ENCODE results near the gene LAMC3. TPM values are rescaled to one million over a fixed set of nuclear protein-coding genes. Genes with fewer than 3 reads are reported as not detected.

The LAMC3 gene
- total RNA-seq, 1 experiment from 2014 or later, result 1.8 TPM

DNA sequence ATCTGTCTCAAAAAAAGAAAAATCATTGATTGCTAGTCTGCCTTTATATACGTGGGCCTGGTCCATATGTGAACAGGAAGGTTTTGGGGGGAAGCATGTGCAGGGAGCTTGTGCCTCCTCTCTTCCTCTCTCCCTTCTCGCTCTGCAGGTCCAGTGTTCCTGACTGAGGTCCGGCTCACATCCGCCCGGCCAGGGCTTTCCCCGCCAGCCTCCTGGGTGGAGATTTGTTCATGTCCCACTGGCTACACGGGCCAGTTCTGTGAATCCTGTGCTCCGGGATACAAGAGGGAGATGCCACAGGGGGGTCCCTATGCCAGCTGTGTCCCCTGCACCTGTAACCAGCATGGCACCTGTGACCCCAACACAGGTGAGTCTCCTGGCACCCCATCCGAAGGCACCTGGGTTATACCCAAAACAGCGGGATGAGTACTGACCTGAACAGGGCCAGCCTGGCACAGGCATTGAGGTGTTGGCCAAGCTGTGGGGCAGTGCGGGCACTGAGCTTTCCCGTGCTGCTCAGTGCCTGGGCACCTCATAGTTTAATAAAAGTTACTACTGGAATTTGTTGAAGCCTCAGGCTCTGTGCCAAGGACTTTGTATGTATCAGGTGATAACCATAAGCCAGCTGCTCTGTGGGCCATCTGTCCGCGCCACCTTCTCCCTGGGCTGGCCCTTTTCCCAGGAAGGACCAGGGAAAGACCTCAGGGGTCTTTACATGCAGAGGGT is 48.0 kb downstream of the LAMC3 start:
- in situ Hi-C loops (cut with HindIII; ENCODE audit: low sequenced_read_pairs), result no loop called here
- DNase-seq (ENCODE audit: low spot score), result no peak

DNA sequence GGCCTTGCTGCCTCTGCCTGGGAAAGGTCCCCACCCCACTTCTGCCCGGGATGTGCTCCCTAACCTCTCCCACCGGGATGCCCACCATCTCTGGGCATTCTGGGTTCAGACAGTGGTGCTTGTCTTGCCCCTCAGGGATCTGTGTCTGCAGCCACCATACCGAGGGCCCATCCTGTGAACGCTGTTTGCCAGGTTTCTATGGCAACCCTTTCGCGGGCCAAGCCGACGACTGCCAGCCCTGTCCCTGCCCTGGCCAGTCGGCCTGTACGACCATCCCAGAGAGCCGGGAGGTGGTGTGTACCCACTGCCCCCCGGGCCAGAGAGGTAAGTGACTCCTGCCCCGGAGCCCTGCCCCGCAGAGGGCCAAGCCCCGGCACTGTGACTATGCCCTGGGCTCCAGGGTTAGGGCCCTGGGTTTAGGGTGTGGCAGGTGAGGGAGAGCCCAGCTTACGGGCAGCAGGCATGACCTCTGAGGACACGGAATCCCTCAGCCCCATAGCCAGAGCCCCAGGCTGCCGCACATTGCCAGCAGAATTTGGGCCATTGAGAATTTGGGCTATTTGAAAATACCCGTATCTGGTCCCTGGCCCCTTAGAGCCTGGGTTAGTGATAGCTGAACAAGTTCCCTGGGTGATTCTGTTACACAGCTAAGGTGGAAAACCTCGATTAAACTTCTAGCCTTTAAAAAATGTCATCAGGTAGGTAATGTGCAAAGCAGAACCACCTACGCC is 52.1 kb downstream of the LAMC3 start:
- no peak for DNase-seq (ENCODE audit: low spot score)
- in situ Hi-C loops (cut with HindIII; ENCODE audit: low sequenced_read_pairs), result no loop called here

DNA sequence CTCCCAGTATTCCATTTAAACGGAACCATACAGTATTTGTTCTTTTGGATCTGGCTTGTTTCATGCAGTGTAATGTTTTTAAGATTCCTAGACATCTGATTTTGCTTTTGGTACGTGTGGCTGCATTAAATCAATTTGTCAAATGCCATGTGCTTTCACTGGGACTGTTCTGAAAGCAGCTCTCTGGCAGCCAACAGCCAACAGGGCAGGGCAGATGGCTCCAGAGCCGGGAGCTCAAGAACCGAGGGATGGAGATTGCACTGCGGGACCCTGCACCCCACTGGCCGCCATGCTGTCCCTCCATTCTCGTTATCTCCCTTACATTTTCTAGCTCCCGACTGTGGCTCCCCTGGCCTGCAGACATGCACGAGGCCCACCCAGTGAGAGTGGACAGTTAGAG is 54.0 kb downstream of the LAMC3 start:
- in situ Hi-C loops (cut with HindIII; ENCODE audit: low sequenced_read_pairs), result no loop called here
- peak; percentile 72 for DNase-seq (ENCODE audit: low spot score)

DNA sequence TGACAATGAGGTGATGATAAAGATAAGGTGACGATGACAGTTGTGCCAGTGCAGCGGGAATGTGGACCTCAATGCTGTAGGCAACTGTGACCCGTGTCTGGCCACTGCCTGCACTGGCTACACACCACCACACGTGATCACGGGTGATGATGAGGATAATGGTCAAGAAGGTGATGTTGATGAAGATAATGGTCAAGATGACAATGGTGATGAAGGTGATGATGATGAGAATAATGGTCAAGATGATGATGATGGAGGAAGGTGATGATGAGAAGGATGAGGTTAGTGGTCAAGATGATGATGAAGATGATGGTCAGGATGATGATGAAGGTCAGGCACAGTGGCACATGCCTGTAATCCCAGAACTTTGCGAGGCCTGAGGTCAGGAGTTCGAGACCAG is 56.6 kb downstream of the LAMC3 start:
- in situ Hi-C loops (cut with HindIII; ENCODE audit: low sequenced_read_pairs), result no loop called here
- no peak for DNase-seq (ENCODE audit: low spot score)

DNA sequence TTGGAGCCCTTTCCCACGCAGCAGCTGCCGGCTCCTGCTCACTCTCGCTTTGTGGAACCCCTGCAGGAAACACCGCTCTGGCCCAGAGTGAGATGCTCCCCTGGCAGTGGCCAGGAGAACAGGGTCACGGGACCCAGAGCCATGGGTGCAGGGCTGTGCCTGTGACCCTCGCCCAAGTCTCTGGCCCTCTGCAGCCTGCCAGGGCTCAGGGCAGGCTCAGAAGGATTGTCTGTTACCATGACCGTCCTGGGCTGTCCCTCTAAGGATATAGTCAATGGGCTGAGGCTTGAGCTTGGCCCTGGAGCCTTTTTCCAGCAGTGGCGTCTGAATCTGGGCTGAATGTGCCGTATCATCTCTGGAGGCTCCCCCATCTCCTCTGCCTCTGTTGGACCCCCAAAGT is 58.7 kb downstream of the LAMC3 start:
- in situ Hi-C loops (cut with HindIII; ENCODE audit: low sequenced_read_pairs), result no loop called here
- no peak for DNase-seq (ENCODE audit: low spot score)

DNA sequence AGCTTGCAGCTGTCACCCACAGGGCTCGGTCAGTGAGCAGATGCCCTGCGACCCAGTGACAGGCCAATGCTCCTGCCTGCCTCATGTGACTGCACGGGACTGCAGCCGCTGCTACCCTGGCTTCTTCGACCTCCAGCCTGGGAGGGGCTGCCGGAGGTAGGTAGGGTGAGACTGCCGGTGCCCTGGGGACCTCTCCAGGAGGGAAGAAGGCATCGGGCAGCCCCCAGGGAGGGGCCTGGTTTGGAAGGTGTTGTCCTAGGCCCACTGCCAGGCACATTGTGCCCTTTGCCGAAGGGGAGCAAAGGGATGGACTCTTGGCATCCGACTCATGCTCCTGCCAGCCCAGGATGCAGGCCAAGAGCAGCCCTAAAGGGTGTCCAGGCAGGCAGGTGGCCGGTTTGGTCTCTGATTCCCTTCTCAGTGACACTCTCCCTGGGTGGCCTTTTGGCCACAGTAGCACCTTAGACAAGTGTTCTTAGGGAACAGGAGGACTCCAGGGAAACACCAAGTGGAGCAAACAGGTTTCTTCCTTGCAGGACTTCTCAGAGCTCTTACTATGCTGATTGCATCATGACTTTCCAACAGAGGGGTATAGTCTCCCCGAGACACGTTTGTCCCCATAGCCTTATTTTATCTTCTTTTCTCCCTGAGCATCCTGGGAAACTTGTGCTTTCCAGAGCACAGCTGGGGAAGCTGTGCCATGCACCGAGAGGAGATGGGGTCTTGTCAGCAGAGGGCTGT is 59.3 kb downstream of the LAMC3 start:
- no peak for DNase-seq (ENCODE audit: low spot score)
- in situ Hi-C loops (cut with HindIII; ENCODE audit: low sequenced_read_pairs), result no loop called here

DNA sequence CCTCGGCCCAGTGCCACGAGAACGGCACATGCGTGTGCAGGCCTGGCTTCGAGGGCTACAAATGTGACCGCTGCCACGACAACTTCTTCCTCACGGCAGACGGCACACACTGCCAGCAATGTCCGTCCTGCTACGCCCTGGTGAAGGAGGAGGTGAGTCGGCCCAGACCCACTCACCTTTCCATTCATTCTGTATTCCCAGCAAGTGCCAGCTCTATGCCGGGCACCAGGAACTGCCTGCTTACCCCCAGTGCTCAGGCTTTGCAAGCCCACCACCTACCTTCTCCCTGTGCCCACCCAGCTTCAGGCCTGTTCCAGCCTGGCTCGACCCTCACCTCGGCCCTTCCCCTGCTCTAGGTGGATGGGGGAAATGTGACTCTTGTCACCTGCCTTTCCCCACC is 60.7 kb downstream of the LAMC3 start:
- no peak for DNase-seq (ENCODE audit: low spot score)
- in situ Hi-C loops (cut with HindIII; ENCODE audit: low sequenced_read_pairs), result no loop called here

DNA sequence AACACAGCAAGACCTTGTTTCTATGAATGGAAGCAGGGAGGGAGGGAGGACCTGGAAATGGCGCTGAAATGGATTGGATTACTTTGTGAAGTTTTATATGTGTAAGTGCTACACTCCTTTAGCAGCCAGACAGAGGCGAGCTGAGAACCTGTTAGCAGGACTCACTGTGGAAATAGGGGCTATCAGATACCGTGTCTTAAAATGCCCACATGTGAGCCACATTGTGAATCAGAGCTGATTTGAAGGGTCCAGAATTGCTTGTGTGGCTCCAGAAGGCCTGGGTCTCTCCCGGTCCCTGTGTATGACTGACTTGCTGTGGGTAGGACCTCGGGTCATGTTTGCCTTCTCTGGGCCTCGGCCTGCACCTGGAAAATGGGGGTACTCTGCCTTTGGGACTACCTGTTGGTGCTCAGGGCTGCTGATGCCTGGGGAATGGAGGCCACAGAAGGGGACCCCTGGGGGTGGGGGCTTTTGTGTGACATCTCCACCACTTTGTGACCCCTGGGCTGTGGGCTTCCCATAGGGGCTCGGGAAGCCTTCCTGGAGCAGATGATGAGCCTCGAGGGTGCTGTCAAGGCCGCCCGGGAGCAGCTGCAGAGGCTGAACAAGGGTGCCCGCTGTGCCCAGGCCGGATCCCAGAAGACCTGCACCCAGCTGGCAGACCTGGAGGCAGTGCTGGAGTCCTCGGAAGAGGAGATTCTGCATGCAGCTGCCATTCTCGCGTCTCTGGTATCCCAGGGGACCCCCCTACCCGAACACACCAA is 63.3 kb downstream of the LAMC3 start:
- in situ Hi-C loops (cut with HindIII; ENCODE audit: low sequenced_read_pairs), result no loop called here
- no peak for DNase-seq (ENCODE audit: low spot score)

DNA sequence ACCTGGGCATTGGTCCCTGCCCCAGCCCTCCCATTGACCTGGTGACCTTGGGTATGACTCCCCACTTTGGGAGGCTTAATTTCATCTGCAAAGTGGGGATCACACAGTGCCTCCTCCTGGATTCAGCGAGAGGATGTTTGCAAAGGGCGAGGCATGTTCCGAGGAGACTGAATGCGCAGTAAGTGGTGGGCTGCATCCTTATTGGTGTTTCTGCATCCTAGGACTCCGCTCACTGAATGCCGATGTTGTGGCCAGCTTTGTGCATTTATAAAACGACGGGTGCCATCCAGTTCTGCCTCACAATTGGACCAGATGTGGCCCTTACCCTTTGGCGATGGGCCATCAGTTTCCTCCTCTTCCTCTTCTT is 63.9 kb downstream of the LAMC3 start:
- no peak for DNase-seq (ENCODE audit: low spot score)
- in situ Hi-C loops (cut with HindIII; ENCODE audit: low sequenced_read_pairs), result no loop called here

DNA sequence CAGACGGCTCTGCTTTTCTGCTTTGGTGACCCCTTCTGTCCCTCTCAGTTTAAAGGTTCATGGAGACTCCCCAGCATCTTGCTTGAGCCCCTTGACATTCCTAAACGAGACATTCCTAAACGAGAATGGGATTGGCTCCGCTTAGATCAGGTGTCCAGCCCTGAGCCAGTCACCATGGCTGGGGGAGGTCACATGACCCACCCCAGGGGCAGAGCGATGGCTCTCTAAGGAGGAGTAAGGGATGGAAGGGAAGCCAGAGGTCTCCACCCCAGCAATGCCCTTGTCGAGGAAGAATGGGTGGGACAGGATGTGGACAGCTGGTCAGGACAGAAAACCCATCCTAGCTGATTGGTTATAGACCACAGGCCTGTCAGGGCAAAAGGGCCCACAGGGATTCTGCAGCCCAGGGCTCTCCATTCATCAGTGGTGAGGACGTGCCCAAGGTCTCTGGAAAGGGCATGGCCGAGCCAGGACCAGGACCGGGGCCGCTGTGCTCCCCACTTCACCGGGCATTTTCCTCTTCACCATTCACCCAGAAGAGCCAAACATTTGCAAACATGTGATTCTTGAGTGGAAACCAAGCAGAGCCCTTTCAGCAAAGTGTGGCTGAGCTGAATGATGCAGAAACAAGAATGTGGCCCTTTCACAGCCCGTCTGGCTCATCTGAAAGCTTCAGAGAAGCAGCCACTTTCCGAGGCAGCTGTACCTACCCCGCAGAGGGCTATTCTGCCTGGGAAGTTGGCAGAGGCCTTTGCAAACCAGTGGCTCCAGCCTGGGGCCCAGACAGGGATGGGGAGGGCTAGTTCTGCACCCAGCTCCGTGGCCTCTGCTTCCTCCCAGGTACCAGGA is 67.6 kb downstream of the LAMC3 start:
- in situ Hi-C loops (cut with HindIII; ENCODE audit: low sequenced_read_pairs), result no loop called here
- DNase-seq (ENCODE audit: low spot score), result no peak

DNA sequence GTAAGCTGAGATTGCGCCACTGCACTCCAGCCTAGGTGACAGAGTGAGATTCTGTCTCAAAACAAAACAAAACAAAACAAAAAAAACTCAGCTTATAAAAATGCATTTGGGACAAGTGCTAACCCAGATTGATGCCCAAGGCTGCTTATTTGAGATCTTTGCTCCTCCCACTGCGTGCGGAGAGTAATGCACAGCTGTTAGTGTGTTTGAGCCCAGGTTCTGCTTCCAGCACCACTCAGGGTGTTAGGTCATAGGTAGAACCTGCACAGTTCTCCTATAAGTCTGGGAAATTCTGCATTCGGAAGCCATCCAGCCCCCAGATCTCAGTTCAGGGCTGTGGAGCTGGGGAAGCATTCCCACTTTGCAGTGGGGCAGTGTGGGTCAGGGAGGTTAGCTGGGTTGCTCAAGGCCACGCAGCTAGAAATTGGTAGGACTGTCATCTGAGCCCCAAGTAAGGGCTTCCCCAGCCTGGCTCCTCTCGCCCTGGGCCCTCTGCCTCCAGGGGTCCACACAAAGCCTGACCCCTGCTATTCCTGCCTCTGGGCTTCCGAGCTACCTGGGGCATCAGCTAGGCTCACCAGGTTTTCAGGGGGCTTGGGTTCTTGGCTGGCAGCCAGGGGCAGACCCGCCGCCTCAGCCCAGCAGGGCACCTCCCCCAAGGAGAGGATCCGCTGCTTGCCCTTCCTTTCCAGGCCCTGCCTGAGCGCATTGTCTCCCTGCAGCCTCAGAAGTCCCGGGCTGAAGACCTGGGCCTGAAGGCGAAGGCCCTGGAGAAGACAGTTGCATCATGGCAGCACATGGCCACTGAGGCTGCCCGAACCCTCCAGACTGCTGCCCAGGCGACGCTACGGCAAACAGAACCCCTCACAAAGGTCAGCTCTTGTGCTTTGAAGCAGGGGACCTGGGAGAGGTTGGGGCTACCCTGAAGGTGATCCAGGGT is 69.7 kb downstream of the LAMC3 start:
- in situ Hi-C loops (cut with HindIII; ENCODE audit: low sequenced_read_pairs), result no loop called here
- DNase-seq (ENCODE audit: low spot score), result no peak

DNA sequence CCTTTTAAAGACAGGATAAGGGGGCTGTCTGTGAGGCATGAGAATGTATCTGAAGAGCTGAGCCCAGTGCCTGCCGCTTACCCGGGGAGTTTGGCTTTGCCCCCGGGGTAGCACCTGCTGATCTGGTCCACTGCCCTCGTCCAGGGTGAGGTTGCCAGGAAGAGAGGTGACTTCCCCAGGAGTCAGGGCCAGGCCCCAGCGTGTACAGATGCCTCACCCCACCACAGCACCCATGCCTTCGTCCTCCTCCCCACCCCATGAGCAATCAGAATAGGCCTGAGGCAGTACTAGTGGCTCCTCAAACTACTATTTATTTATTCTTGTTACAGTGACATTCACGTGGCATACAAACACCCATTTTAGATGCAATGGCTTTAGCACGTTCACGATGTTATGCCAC is 71.6 kb downstream of the LAMC3 start:
- in situ Hi-C loops (cut with HindIII; ENCODE audit: low sequenced_read_pairs), result no loop called here
- DNase-seq (ENCODE audit: low spot score), result no peak

DNA sequence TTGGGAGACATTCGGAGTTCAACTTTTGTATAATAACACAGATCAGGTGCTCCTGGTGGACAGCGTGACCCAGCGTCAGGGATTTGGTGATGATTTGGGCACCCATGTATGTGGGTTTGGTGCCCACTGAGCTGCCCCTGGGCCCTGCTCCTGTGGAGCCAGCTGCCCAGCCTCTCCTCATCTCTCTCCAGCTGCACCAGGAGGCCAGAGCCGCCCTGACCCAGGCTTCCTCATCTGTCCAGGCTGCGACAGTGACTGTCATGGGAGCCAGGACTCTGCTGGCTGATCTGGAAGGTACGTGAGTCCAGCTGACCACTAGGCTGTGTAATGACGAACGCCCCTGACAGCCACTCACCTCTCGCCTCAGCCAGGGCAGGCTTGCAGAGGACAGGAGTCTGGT is 72.9 kb downstream of the LAMC3 start:
- no peak for DNase-seq (ENCODE audit: low spot score)
- in situ Hi-C loops (cut with HindIII; ENCODE audit: low sequenced_read_pairs), result no loop called here

DNA sequence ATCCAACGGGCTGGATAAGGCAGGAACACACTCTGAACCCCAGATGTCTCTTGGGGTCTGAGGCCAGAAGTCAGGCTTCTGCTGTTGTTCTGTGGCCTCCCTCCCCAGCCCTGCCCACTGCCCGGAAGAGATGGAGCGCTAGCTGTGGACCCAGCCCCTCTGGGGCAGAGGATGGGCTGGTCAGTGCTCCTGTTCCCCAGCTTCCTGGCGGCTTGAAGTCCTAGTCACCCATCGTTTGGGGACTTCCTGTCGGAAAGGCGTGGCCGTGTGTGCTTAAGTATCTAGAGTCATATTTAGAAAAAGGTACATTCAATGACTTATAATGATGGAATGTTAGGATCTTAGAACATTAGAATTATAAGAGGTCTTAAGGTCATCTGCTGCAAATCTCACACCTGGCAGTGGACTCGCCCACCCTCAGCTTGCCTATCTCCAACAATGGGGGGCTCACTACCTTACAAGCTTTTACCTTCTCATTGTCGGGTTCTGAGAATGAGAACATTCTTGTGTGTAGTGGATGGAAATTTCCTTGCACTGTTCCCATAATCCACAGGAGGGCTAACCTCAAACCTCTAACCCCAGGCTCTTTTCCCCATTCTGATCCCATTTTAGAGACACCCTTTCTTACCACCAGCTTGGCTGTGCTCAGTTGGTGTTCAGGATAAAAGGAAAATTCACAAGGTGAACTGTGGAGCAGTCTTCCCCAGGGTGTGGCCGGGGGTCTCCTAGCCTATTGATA is 74.0 kb downstream of the LAMC3 start:
- no peak for DNase-seq (ENCODE audit: low spot score)
- in situ Hi-C loops (cut with HindIII; ENCODE audit: low sequenced_read_pairs), result no loop called here

DNA sequence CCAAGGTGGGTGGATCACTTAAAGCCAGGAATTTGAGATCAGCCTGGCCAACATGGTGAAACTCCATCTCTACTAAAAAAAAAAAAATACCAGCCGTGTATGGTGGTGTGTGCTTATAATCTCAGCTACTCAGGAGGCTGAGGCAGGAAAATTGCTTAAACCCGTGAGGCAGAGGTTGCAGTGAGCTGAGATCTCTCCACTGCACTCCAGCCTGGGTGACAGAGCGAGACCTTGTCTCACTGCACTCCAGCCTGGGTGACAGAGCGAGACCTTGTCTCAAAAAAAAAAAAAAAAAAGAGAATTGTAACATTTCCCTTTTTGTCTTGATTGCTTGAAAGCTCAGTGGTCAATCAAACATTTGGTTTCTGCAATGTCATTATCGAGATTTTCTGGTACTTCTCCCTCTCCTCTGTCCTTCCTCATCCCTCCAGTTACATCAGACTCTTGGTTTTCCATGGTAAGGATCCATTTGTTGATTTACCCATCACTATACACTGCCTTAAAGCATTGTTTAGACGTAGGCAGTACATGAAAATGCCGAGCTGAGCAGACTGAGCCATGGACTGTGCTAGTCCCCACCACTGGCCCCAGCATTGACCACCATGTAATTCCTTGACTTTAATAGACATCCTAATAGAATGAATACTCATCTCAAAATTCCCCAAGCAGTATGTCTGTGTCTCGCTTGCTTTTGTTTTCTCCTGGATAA is 75.8 kb downstream of the LAMC3 start:
- no peak for DNase-seq (ENCODE audit: low spot score)
- in situ Hi-C loops (cut with HindIII; ENCODE audit: low sequenced_read_pairs), result no loop called here

DNA sequence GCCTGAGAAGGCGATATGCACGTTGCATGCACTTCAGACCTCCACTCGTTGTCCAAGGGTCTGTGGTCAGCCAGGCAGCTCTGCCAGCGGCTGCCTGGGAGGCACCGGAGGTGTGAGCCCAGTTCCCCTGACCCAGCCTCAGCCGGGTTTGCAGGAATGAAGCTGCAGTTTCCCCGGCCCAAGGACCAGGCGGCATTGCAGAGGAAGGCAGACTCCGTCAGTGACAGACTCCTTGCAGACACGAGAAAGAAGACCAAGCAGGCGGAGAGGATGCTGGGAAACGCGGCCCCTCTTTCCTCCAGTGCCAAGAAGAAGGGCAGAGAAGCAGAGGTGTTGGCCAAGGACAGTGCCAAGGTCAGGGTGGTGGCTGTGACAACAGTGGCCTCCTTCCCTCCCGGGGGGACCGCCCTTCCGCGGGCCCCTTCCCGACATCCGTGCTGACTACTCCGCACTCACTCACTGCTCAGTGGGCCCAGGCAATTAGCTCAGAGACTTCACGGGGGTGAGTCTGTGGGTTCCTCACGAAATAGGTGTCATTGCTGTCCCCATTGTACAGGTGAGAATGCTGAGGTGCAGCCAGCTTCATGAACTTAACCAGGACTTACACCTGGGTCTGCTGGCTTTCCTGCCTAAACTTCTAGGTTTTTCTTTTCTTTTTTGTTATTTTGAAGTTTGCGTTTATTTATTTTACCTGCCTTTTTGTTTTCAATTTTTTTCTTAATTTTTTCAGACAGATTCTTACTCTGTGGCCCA is 76.6 kb downstream of the LAMC3 start:
- no peak for DNase-seq (ENCODE audit: low spot score)
- in situ Hi-C loops (cut with HindIII; ENCODE audit: low sequenced_read_pairs), result no loop called here
